T-helper 22 cell (primary cell): ENCODE data around the gene ANKRD17.
"Not testable (repeated sequence)": the region's sequence is repeated elsewhere in the genome, so short reads cannot be mapped to it uniquely, and the experiment has no call there.

ENCODE experiments used
- DNase-seq: peaks from one replicate; pipeline ENCODE4 v3.0.0-alpha.2; 2020; ENCODE audit warnings: low read depth

Gene ANKRD17

GRCh38 chr4:73248416-73248815 is 10.2 kb downstream of the ANKRD17 start:
- DNase-seq = no peak

DNA sequence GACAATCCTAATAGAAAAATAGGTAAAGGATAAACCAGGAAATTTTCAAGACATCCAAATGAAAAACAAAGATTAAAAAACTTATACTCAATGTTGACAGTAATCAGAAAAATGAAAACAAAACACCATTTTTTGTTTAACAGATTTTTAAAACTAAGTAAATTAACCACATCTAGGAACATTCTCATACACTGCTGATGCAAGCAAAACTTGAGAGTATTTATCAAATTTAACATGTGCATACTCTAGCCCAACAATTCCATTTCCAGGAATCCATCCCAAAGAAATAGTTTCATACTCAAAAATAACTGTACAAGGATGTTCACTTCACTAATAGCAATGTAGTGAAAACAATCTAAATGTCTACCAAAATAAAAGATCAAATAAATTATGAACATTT is 11.5 kb downstream of the ANKRD17 start:
- DNase-seq = no peak

DNA sequence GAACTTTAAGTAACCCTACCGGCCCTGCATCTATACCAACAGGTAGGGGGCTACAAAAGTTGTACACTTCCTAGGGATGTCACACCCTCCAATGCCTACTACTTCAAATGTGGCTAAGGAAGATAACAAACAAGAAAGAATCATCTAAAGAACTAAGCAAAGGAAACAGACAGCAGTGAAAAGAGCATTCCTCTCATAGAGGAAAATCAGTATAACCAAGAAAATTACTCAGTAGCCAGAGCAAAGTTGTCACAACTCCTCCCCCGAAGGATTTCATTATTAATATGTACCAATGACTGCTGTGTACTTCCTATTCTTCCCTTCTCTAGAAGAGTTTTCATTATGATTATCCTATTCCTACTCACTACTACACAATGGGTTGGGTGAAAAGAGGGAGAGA is 12.6 kb downstream of the ANKRD17 start:
- DNase-seq = no peak

GRCh38 chr4:73244945-73245601 is 13.5 kb downstream of the ANKRD17 start:
- DNase-seq = no peak

DNA sequence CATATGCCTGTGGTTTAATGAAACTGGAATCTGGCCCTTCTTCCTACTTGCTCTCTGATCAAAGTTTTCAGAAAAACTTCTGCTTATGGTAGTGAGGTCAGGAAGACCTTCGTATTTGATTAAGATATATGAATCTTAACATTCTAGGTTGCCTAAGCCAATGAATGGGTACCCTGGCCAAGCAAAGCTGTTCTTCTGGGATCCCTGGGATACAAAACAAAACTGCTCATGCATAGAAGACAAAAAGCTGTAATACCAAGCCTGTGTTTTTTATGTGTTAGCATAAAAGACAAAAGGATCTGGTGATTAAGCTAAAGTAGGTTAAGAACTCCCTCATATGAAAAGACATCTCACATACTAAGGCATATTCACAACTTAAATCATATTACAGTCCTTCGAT is 21.6 kb downstream of the ANKRD17 start:
- DNase-seq = no peak

DNA sequence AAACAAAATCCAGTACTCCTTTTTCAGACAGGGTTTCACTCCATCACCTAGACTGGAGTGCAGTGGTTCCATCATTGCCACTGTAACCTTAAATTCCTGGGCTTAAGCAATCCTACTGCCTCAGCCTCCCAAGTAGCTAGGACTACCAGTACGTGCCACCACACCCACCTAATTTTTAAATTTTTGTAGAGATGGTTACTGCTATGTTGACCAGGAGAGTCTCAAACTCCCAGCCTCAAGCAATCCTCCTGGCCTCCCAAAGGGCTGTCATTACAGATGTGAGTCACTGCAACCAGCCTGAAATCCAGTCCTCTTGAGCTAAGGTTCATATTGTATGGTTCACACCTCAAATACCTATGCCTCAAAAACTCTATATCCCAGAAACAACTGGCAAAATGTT is 22.4 kb downstream of the ANKRD17 start:
- DNase-seq = no peak

DNA sequence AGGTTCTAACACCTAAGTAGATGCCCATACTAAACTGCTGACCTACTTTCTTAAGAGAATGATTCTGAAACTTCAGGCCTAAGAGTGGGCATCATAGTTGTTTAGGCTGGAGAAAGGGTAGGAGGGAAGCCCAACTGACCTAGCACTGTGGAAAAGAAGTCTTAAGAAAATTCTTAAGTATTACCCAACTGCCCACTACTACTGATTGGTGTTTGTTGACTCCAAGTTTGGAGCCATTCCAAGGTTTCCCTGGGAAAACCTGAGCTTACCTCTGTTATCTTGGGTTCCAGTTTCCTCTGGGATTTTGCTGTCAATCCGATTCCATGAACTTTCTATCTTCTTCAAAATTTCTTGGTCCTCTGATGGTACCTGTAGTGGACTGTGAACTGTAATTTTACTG is 23.9 kb downstream of the ANKRD17 start:
- no peak for DNase-seq

DNA sequence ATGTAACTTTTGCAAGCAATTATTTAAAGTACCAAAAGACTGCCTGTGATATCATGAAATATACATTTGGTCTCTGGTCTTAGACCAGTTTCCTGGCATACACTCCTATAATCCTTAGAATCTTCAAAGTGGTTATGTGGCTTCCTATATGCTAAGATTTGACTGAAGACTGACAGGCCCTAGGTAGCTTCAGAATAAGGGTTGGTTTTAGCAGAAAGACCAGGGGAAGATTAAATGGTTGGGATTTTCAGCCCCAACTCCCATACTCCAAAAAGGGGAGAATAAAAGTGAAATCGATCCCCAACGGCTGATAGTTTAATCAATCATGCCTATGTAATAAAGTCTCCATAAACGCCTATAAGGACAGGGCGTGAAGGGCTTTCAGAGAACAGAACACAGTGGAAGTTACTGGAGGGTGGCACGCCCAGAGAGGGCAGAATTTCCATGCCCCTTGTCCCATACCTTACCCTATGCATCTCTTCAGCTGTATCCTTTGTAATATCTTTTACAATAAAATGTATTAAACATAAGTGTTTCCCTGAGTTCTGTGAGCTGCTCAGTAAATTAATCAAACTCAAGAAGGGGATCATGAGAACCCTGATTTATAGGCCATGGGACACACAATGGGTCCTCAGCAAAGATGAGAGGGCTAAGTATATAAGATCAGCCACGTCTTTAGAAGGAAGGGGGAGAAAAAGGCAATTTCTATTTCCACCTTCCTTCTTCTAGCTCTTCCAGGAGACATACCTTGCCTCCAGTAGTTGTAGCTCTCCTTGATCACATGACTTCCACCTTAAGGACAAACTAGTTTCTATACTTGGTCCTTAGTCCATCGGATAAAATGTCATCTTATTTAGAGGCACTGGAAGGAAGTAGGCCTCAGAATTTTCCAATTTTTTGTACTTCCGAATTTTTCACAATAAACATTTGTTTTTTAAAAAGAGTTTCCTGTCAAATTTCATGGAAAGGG is 26.8 kb downstream of the ANKRD17 start:
- no peak for DNase-seq

GRCh38 chr4:73230865-73231517 is 27.6 kb downstream of the ANKRD17 start:
- no peak for DNase-seq

- DNase-seq = not testable (repeated sequence)
Observed at GRCh38 chr4:73228800-73229199, 29.8 kb downstream of the ANKRD17 start.

GRCh38 chr4:73224886-73225285 is 33.7 kb downstream of the ANKRD17 start:
- no peak for DNase-seq

GRCh38 chr4:73223258-73223650 is 35.3 kb downstream of the ANKRD17 start:
- no peak for DNase-seq

DNA sequence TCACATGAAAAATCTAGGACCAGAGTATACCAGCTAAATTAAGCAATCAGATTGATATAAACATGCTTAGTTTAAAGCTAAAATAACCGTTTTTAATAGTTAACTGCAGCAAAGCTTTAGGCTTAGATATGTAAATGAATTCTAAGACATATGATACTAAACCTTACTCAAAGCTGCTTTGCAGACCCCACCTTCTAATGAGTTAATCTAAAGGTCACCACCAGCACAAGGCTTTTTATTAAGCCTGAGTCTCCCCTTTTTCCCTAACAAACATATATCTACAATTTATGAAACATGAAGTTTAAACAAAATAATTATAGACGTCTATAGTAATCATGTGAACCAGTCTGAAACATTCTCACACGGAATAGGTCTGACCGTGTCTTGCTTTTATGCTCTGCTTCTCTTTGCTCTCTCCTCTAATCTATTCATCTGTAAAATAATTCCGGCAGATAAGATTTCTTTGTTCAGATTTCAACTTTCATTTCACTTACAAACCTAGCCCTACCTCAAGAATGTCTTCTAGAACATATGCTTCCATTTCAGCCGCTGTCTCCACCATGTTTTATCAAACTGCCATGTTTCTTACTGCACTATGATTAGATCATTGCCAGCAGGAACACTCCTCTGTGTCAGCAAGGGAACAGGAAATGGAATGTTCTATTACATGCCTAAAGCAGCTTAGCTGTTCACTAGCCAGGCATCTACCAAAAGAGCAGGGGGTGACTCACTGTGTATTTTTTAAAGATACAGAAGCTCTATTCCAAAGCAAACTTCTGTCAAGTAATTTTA is 35.9 kb downstream of the ANKRD17 start:
- peak; percentile 52 for DNase-seq

- DNase-seq = no peak
Observed at GRCh38 chr4:73221734-73222133, 36.9 kb downstream of the ANKRD17 start.

DNA sequence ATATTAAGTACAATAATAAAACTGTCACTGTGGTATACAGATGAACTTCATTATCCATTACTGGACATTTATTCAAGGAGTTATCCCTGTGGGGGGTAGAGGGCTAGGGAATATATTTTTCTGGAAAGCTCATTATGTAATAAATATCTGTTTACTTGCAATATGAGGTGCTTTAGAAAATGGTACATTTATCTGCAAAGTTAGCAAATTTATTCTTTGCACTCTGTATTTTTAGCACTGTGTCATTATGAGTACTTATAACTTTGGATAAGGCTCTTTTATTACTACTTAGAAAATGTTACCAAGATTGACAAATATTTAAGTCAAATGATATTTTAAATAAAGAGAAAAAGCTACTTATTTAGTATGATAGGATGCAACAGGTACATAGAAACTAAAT is 37.8 kb downstream of the ANKRD17 start:
- DNase-seq = no peak

DNA sequence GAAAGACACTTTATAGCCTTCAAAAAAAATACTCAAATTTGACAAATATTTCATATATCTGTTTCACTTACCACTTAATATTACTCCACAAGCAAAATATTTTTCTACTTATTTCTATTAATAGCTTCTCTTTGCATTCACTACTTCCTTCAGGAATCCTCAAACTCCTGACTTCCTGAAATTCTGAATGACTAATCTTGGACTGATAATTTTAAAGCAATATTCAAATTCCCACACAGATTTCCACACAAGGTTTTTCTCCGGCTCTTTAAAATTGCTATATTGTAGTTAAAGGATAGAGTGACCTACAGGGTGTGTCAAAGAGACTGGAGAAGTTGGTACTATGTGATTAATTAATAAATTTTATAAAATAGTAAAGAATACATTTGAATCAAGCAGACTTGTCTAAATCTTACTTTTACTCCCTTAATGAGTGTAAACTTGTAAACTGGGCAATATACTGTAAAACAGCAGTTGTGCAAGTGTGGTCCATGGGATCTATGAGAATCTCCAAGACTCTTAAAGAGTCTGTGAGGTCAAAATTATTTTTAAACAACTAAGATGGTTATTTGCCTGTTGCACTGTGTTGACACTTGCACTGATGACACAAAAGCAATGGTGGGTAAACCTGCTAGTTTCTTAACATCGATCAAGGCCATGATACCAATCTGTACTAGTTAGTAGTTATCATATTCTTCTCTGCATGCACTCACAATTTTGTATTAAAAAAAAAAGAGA is 44.5 kb downstream of the ANKRD17 start:
- no peak for DNase-seq

- no peak for DNase-seq
Observed at GRCh38 chr4:73212982-73213730, 45.4 kb downstream of the ANKRD17 start.

DNA sequence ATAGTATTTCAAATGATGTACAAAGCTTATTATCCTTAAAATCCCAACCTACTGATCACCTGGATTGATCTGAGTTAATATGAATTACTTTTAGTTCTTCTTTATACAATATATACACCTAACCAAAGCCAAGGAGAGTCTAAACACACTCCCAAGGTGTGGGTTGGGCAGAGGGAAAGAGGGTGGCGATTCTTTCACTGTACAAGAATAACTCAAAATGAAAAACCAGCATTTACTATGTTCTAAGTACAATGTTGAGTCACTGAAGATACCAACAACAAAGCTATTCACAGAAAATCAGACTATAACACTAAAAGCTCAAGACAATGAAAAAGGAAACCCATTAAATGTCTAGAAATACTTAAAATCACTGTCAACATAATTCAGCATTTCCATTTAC is 46.6 kb downstream of the ANKRD17 start:
- no peak for DNase-seq

GRCh38 chr4:73208376-73208775 is 50.2 kb downstream of the ANKRD17 start:
- DNase-seq = no peak

DNA sequence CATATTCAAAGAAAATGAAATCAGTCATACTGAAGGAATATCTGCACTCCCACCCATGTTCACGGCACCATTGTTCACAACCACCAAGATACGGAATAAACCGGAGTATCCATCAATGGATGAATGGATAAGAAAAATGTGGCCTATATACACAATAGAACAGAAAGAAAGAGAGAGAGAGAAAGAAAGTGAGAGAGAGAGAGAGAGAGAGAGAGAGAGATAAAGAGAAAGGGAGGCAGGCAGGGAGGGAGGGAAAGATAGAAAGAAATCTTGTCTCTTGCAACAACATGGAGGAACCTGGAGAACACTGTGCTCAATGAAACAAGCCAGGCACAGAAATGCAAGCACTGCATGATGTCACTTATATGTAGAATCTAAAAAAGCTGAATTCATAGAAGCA is 52.4 kb downstream of the ANKRD17 start:
- DNase-seq = no peak

GRCh38 chr4:73205482-73205881 is 53.1 kb downstream of the ANKRD17 start:
- no peak for DNase-seq
